ENCODE results near the gene CEP295NL. TPM values are rescaled to one million over a fixed set of nuclear protein-coding genes. Genes with fewer than 3 reads are reported as not detected.

The CEP295NL gene
- total RNA-seq, 2 donors from 2014 or later = 1.3 to 3.1 TPM

- intact Hi-C loops (cut with DNase I) = no loop called here
- DNase-seq (no peak), ATAC-seq (no peak)
- TF ChIP-seq CTCF (IDR thresholded peaks at IDR 0.05) (no peak), POLR2A (IDR thresholded peaks at IDR 0.05) (no peak)
- Histone ChIP-seq H3K27ac (no peak overlapping the region), H3K4me3 (no peak overlapping the region), H3K4me1 (peaks cover 13% of the 10 kb centered on the region), H3K36me3 (replicated peaks in 1 of 2; ENCODE audit: insufficient read depth in 1 of 2, low read depth in 2 of 2) (no peaks in the 10 kb centered on the region), H3K9me3 (no peaks in the 10 kb centered on the region), H3K27me3 (no peaks in the 10 kb centered on the region)
- WGBS, 2 donors = 84 to 96% methylated on average over 5 to 7 of the region's 7 CpGs
These were observed 5.3 kb downstream of the CEP295NL start for GRCh38 chr17:78897664-78898047.

- Histone ChIP-seq H3K4me3 (no peak overlapping the region), H3K27me3 (no peaks in the 10 kb centered on the region), H3K27ac (no peak overlapping the region), H3K4me1 (peaks cover 13% of the 10 kb centered on the region), H3K36me3 (replicated peaks in 1 of 2; ENCODE audit: insufficient read depth in 1 of 2, low read depth in 2 of 2) (no peaks in the 10 kb centered on the region), H3K9me3 (no peaks in the 10 kb centered on the region)
- intact Hi-C loops (cut with DNase I) = no loop called here
- TF ChIP-seq POLR2A (IDR thresholded peaks at IDR 0.05) (no peak), CTCF (IDR thresholded peaks at IDR 0.05) (no peak)
- DNase-seq (no peak), ATAC-seq (no peak)
- 83 to 93% methylated on average over 11 to 32 of the region's 34 CpGs for WGBS, 2 donors
These were observed 6.0 kb downstream of the CEP295NL start for GRCh38 chr17:78896834-78897663.

GRCh38 chr17:78896091-78896833, 6.7 kb downstream of the CEP295NL start:
- intact Hi-C loops (cut with DNase I) = no loop called here
- TF ChIP-seq CTCF (IDR thresholded peaks at IDR 0.05) (no peak), POLR2A (IDR thresholded peaks at IDR 0.05) (no peak)
- Histone ChIP-seq H3K27ac (peak overlapping the region in 1 of 4 donors; percentile 21), H3K4me3 (no peak overlapping the region), H3K27me3 (no peaks in the 10 kb centered on the region), H3K36me3 (replicated peaks in 1 of 2; ENCODE audit: insufficient read depth in 1 of 2, low read depth in 2 of 2) (no peaks in the 10 kb centered on the region), H3K4me1 (peaks cover 13% of the 10 kb centered on the region), H3K9me3 (no peaks in the 10 kb centered on the region)
- DNase-seq = no peak
- no peak for ATAC-seq
- WGBS, 2 donors = 86 to 96% methylated on average over 8 to 20 of the region's 20 CpGs

- Histone ChIP-seq H3K27me3 (no peaks in the 10 kb centered on the region), H3K4me1 (peaks cover 13% of the 10 kb centered on the region), H3K4me3 (no peak overlapping the region), H3K9me3 (no peaks in the 10 kb centered on the region), H3K27ac (no peak overlapping the region), H3K36me3 (replicated peaks in 1 of 2; ENCODE audit: insufficient read depth in 1 of 2, low read depth in 2 of 2) (no peaks in the 10 kb centered on the region)
- 71 to 78% methylated on average over 5 of the region's 5 CpGs for WGBS, 2 donors
- intact Hi-C loops (cut with DNase I) = no loop called here
- TF ChIP-seq POLR2A (IDR thresholded peaks at IDR 0.05) (no peak), CTCF (IDR thresholded peaks at IDR 0.05) (no peak)
- DNase-seq (no peak), ATAC-seq (no peak)
These were observed 7.7 kb downstream of the CEP295NL start for GRCh38 chr17:78895322-78895721.
